Hematopoietic multipotent progenitor cell treated with erythropoietin and hydrocortisone succinate and interleukin-3 and kit ligand, for 17 days (in vitro differentiated cells): ENCODE measurements around the gene ODAM.
"Not testable (repeated sequence)": the region's sequence is repeated elsewhere in the genome, so short reads cannot be mapped to it uniquely, and the experiment has no call there.

Experiments used
- DNase-seq: peaks from one replicate; pipeline ENCODE4 v3.0.0-alpha.2; 2015; ENCODE audit warnings: low spot score

Gene ODAM

GRCh38 chr4:70221818-70222217 is 26.3 kb downstream of the ODAM start:
- DNase-seq: not testable (repeated sequence)

- DNase-seq: no peak
Measured at GRCh38 chr4:70225824-70226223, 30.3 kb downstream of the ODAM start, which contains the start of gene FDCSP. Gene FDCSP (plus strand): TSS chr4:70226124. CDS start chr4:70231195, 5,071 bp downstream.

GRCh38 chr4:70236125-70236524 is 40.6 kb downstream of the ODAM start:
- DNase-seq: no peak

GRCh38 chr4:70239131-70239883 is 43.8 kb downstream of the ODAM start:
- no peak for DNase-seq

- no peak for DNase-seq
Measured at GRCh38 chr4:70239884-70240591, 44.5 kb downstream of the ODAM start.

GRCh38 chr4:70242297-70242696 is 46.8 kb downstream of the ODAM start, which contains the start of gene CSN3:
Gene CSN3 (plus strand): TSS chr4:70242597. CDS start chr4:70244820, 2,223 bp downstream.
- not testable (repeated sequence) for DNase-seq

- DNase-seq: no peak
Measured at GRCh38 chr4:70243091-70243490, 47.6 kb downstream of the ODAM start.

GRCh38 chr4:70251250-70251944 is 55.9 kb downstream of the ODAM start:
- no peak for DNase-seq

- no peak for DNase-seq
Measured at GRCh38 chr4:70251945-70252277, 56.4 kb downstream of the ODAM start.
